H1 (cell line): Measurements from ENCODE around the gene HMGXB3. TPM values are rescaled to one million over a fixed set of nuclear protein-coding genes. Genes with fewer than 3 reads are reported as not detected.
A peak's percentile ranks its signal among the peaks of the same experiment; 100 is the strongest.

ENCODE experiments used
- CTCF ChIA-PET: fragments of 300-600 bp; sonication (Branson Sonifier 250); formaldehyde crosslinking; loops from one replicate; lab custom pipeline; 2021; ENCODE audit not compliant: partially characterized antibody; lab: Charles Lee
- POLR2A ChIA-PET: fragments of 300-600 bp; sonication (Branson Sonifier 250); formaldehyde crosslinking; loops from one replicate; lab custom pipeline; 2021; ENCODE audit warnings: inconsistent platforms; ENCODE audit not compliant: partially characterized antibody; lab: Charles Lee
- DNase-seq, 2 experiments: peaks; one replicate each; pipeline versions ENCODE4 v3.0.0 to v3.0.0-alpha.2; 2010 to 2022; ENCODE audit warnings: low spot score in 2 of 2, low read depth in 1 of 2, mixed read lengths in 1 of 2
- FAIRE-seq: peaks from 2 replicates; lab custom pipeline; 2011; peaks lifted over from hg19 to GRCh38; lab: Jason Lieb, UNC
- H2AFZ ChIP-seq: 2 replicates; pipeline ENCODE4 v1.8.1; 2012; ENCODE audit warnings: low read length, inconsistent platforms
- H2AK5ac ChIP-seq: 2 replicates; pipeline ENCODE4 v1.6.1; 2013; ENCODE audit warnings: low read depth, low read length
- H2BK120ac ChIP-seq: replicated peaks from 2 replicates; pipeline ENCODE3; 2013; ENCODE audit warnings: low read depth, low read length, inconsistent platforms
- H2BK12ac ChIP-seq: 2 replicates; pipeline ENCODE4 v1.6.1; 2013; ENCODE audit warnings: low read depth, low read length
- H2BK15ac ChIP-seq: 2 replicates; pipeline ENCODE4 v1.6.1; 2013; ENCODE audit warnings: low read length
- H2BK20ac ChIP-seq: 2 replicates; pipeline ENCODE4 v1.6.1; 2013; ENCODE audit warnings: low read length
- H2BK5ac ChIP-seq: 2 replicates; pipeline ENCODE4 v1.6.1; 2013; ENCODE audit warnings: low read depth, low read length
- H3K14ac ChIP-seq: 2 replicates; pipeline ENCODE4 v1.6.1; 2013; ENCODE audit warnings: inconsistent platforms; ENCODE audit not compliant: insufficient read length
- H3K18ac ChIP-seq: 2 replicates; pipeline ENCODE4 v1.6.1; 2013; ENCODE audit warnings: low read length; ENCODE audit errors: extremely low read depth
- H3K23ac ChIP-seq: 2 replicates; pipeline ENCODE4 v1.6.1; 2013; ENCODE audit warnings: inconsistent platforms; ENCODE audit not compliant: insufficient read length
- H3K23me2 ChIP-seq: 2 replicates; pipeline ENCODE4 v1.6.1; 2013; ENCODE audit warnings: low read depth, low read length
- H3K27ac ChIP-seq: 2 replicates; pipeline ENCODE4 v1.6.1; 2011; ENCODE audit warnings: low read depth, low read length, inconsistent platforms
- H3K27me3 ChIP-seq, 4 experiments: replicated peaks in 1 of 4; 1 replicate in 1 of 4; 2 replicates in 3 of 4; pipeline versions ENCODE4 v1.6.1 to v1.8.1; 2011 to 2013; ENCODE audit warnings: low read length in 3 of 4, mild to moderate bottlenecking in 3 of 4, inconsistent platforms in 2 of 4, mixed read lengths in 2 of 4, moderate library complexity in 1 of 4; ENCODE audit not compliant: control insufficient read depth in 3 of 4, insufficient read depth in 3 of 4; ENCODE audit errors: extremely low read depth in 1 of 4
- H3K36me3 ChIP-seq, 4 experiments: 2 replicates each; pipeline versions ENCODE4 v1.6.1 to v1.8.1; 2011 to 2013; ENCODE audit warnings: mild to moderate bottlenecking in 4 of 4, low read length in 3 of 4, moderate library complexity in 2 of 4, control low read depth in 1 of 4, inconsistent platforms in 1 of 4; ENCODE audit not compliant: insufficient read depth in 4 of 4, control insufficient read depth in 2 of 4
- H3K4ac ChIP-seq: replicated peaks from 2 replicates; pipeline ENCODE3; 2013; ENCODE audit warnings: low read length, low read depth, mixed read lengths, inconsistent platforms; ENCODE audit not compliant: insufficient read length
- H3K4me1 ChIP-seq, 4 experiments: replicated peaks in 1 of 4; 1 replicate in 1 of 4; 2 replicates in 3 of 4; pipeline versions ENCODE4 v1.6.1 to v1.8.1; 2011 to 2013; ENCODE audit warnings: low read length in 3 of 4, inconsistent platforms in 2 of 4, mixed read lengths in 1 of 4; ENCODE audit not compliant: insufficient read depth in 4 of 4, control insufficient read depth in 3 of 4
- H3K4me2 ChIP-seq, 2 experiments: 2 replicates each; pipeline versions ENCODE4 v1.6.1 to v1.8.1; 2011 to 2013; ENCODE audit warnings: low read depth in 2 of 2, low read length in 2 of 2, control low read depth in 1 of 2, inconsistent platforms in 1 of 2, mild to moderate bottlenecking in 1 of 2; ENCODE audit not compliant: insufficient read depth in 1 of 2
- H3K4me3 ChIP-seq, 4 experiments: fragments of 200-600, 300-600 bp in 1 of 4; sonication (generic), shearing (Covaris generic), sonication (Bioruptor Twin) in 1 of 4; 2 replicates each; pipeline versions ENCODE4 v1.5.1 to v1.8.1; 2011 to 2016; ENCODE audit warnings: low read length in 4 of 4, low read depth in 3 of 4, control low read depth in 2 of 4, inconsistent platforms in 2 of 4, mild to moderate bottlenecking in 2 of 4, mixed read lengths in 1 of 4, moderate library complexity in 1 of 4; ENCODE audit not compliant: insufficient read depth in 2 of 4; ENCODE audit errors: extremely low read depth in 1 of 4
- H3K56ac ChIP-seq: replicated peaks from 2 replicates; pipeline ENCODE3; 2013; ENCODE audit warnings: low read depth, mild to moderate bottlenecking, mixed read lengths, low read length, inconsistent platforms; ENCODE audit not compliant: insufficient read length
- H3K79me1 ChIP-seq: 2 replicates; pipeline ENCODE4 v1.6.1; 2013; ENCODE audit warnings: low read depth, low read length, control low read depth
- H3K79me2 ChIP-seq, 2 experiments: 2 replicates each; pipeline versions ENCODE4 v1.6.1 to v1.8.1; 2012 to 2013; ENCODE audit warnings: low read length in 2 of 2, mild to moderate bottlenecking in 2 of 2, inconsistent platforms in 1 of 2; ENCODE audit not compliant: insufficient read depth in 2 of 2, control insufficient read depth in 1 of 2
- H3K9ac ChIP-seq, 4 experiments: replicated peaks in 1 of 4; 1 replicate in 1 of 4; 2 replicates in 3 of 4; pipeline versions ENCODE4 v1.6.1 to v1.8.1; 2011 to 2013; ENCODE audit warnings: low read depth in 3 of 4, low read length in 3 of 4, control low read depth in 2 of 4, mild to moderate bottlenecking in 2 of 4, moderate library complexity in 2 of 4, inconsistent platforms in 1 of 4; ENCODE audit errors: extremely low read depth in 1 of 4
- H3K9me3 ChIP-seq, 2 experiments: 2 replicates each; pipeline versions ENCODE4 v1.6.1 to v1.8.1; 2012 to 2013; ENCODE audit warnings: mild to moderate bottlenecking in 2 of 2, moderate library complexity in 2 of 2, control low read depth in 1 of 2, inconsistent platforms in 1 of 2, low read depth in 1 of 2, low read length in 1 of 2, mixed read lengths in 1 of 2; ENCODE audit not compliant: insufficient read depth in 2 of 2
- H4K20me1 ChIP-seq, 2 experiments: replicated peaks in 1 of 2; 2 replicates each; pipeline versions ENCODE3 to v1.8.1; 2011 to 2013; ENCODE audit warnings: inconsistent platforms in 2 of 2, low read length in 2 of 2, mild to moderate bottlenecking in 1 of 2; ENCODE audit not compliant: insufficient read depth in 2 of 2, control insufficient read depth in 1 of 2
- H4K5ac ChIP-seq: 2 replicates; pipeline ENCODE4 v1.6.1; 2013; ENCODE audit warnings: low read length, low read depth, mixed read lengths, inconsistent platforms; ENCODE audit not compliant: insufficient read length
- H4K8ac ChIP-seq: 2 replicates; pipeline ENCODE4 v1.8.0; 2013; ENCODE audit warnings: mild to moderate bottlenecking, moderate library complexity, low read length, inconsistent platforms; ENCODE audit not compliant: insufficient read depth; ENCODE audit errors: extremely low read depth
- H4K91ac ChIP-seq: replicated peaks from 2 replicates; pipeline ENCODE3; 2013; ENCODE audit warnings: low read length, mixed read lengths, inconsistent platforms; ENCODE audit not compliant: insufficient read length
- PHF8 ChIP-seq: fragments of 200-600 bp; sonication (generic); conservative IDR thresholded peaks from 2 replicates; pipeline ENCODE4 v1.7.1; 2012; ENCODE audit warnings: low read depth, mild to moderate bottlenecking, inconsistent platforms, low read length, moderate library complexity
- POLR2A ChIP-seq, 2 experiments: IDR thresholded peaks; 1 replicate in 1 of 2; 2 replicates in 1 of 2; pipeline ENCODE4 v1.6.1; 2011; ENCODE audit warnings: low read depth in 2 of 2, low read length in 2 of 2, mild to moderate bottlenecking in 2 of 2; ENCODE audit errors: control extremely low read depth in 1 of 2
- RXRA ChIP-seq: IDR thresholded peaks from 2 replicates; pipeline ENCODE4 v1.6.1; 2011; ENCODE audit warnings: low read depth, mild to moderate bottlenecking, low read length, moderate library complexity; ENCODE audit not compliant: insufficient read depth
- SAP30 ChIP-seq: fragments of 300-600 bp; sonication (generic); IDR thresholded peaks from 2 replicates; pipeline ENCODE4 v1.7.1; 2012; ENCODE audit warnings: low read length, moderate library complexity, mild to moderate bottlenecking, inconsistent platforms; ENCODE audit not compliant: insufficient read depth, insufficient replicate concordance
- TAF7 ChIP-seq: optimal IDR thresholded peaks from 2 replicates; pipeline ENCODE3; 2011; ENCODE audit warnings: low read depth, mild to moderate bottlenecking, inconsistent platforms, low read length, moderate library complexity, borderline replicate concordance
- WGBS, 2 experiments: shearing (Covaris generic) in 1 of 2; methylation state at CpG; one replicate each; pipeline versions ENCODE4 v1.1.6 to v1.1.7; 2013 to 2015; ENCODE audit warnings: low lambda C conversion rate in 2 of 2, mixed read lengths in 2 of 2, inconsistent platforms in 1 of 2, low coverage in 1 of 2, missing lambda C conversion rate in 1 of 2; ENCODE audit not compliant: insufficient replicate concordance in 2 of 2, insufficient coverage in 1 of 2, insufficient read length in 1 of 2; ENCODE audit errors: extremely low coverage in 1 of 2, missing lambda C conversion rate in 1 of 2; 5-methylcytosine and 5-hydroxymethylcytosine counted together
- long read RNA-seq, 2 experiments: library from RNA in 1 of 2; library from capped mRNA in 1 of 2; stranded (forward); transcript quantifications; one replicate each; pipeline ENCODE4 v2.0.0, GENCODE V29; 2021; ENCODE audit warnings: inconsistent platforms in 1 of 2
- polyA minus RNA-seq, 3 experiments: library from RNA; depleted of rRNA, polyadenylated mRNA; stranded (reverse); fragments of >200 nt; gene quantifications; 1 replicate in 2 of 3; 2 replicates in 1 of 3; pipeline ENCODE4 v1.2.3, GENCODE V29; 2011
- polyA plus RNA-seq, 7 experiments: library from polyadenylated mRNA; depleted of rRNA in 3 of 7; stranded (reverse) in 5 of 7; unstranded in 2 of 7; fragments of >200 nt in 5 of 7; fragments of 200-250 nt in 2 of 7; gene quantifications; 1 replicate in 5 of 7; 2 replicates in 1 of 7; 4 replicates in 1 of 7; pipeline versions ENCODE4 v1.2.1 to v1.2.3, GENCODE V29; 2011 to 2013; ENCODE audit warnings: missing spikeins in 2 of 7, mixed read lengths in 2 of 7
- total RNA-seq: library from RNA; stranded (reverse); fragmentation: NEBNext Ultra II Directional; extraction: Animal tissue kit (Norgen Biotek cat#: 25700); gene quantifications from 2 replicates; pipeline ENCODE4 v1.2.1, GENCODE V29; 2021

The HMGXB3 gene
- total RNA-seq (27.5 and 28.0 TPM in 2 replicates), polyA plus RNA-seq (2011; rRNA removed) (26.8 and 28.8 TPM in 2 replicates), polyA minus RNA-seq (2011; rRNA and poly(A)+ RNA removed) (43.1 and 46.9 TPM in 2 replicates)
- 31.4 TPM for polyA plus RNA-seq (2011; cell fraction: cytosol; rRNA removed)
- polyA plus RNA-seq (2011; cell fraction: nucleus; rRNA removed): 65.3 TPM
- 22.4 to 27.4 TPM (median 24.9 TPM) in 4 replicates for polyA plus RNA-seq (2012, experiment 1 of 2)
- polyA plus RNA-seq (2012, experiment 2 of 2): 18.1 TPM
- 16.3 TPM for polyA plus RNA-seq (2013, experiment 1 of 2)
- 13.6 TPM for polyA plus RNA-seq (2013, experiment 2 of 2)
- polyA minus RNA-seq (2011; cell fraction: cytosol; rRNA and poly(A)+ RNA removed): 19.4 TPM
- polyA minus RNA-seq (2011; cell fraction: nucleus; rRNA and poly(A)+ RNA removed): 42.7 TPM
- long read RNA-seq, experiment 1, partial matches to known transcripts: 9 of 14 reads
- long read RNA-seq, experiment 1, other reads (novel, unspliced or antisense): 5 of 14 reads
- long read RNA-seq, experiment 2, partial matches to known transcripts: 7 of 7 reads
- long read RNA-seq, experiment 2, other reads (novel, unspliced or antisense): 0 of 7 reads

- Histone ChIP-seq H3K56ac (peak within 1 kb of the TSS; percentile 81), H4K20me1 (peaks cover 3 to 18% of the 10 kb centered on the region in 2 experiments), H3K14ac (no peak within 1 kb of the TSS), H2AK5ac (no peak within 1 kb of the TSS; the same call in 1 of the 2 replicates), H2BK20ac (no peak within 1 kb of the TSS), H3K9ac (peak within 1 kb of the TSS; percentile 74 to 91 (median 88)), H3K27me3 (no peaks in the 10 kb centered on the region), H3K79me1 (peaks cover 5% of the 10 kb centered on the region; the same call in 1 of the 2 replicates), H3K27ac (peak within 1 kb of the TSS; percentile 95), H2BK15ac (no peak within 1 kb of the TSS), H2AFZ (peak within 1 kb of the TSS; percentile 95), H3K79me2 (peaks cover 5 to 36% of the 10 kb centered on the region in 2 experiments), H4K91ac (peak within 1 kb of the TSS; percentile 29), H4K8ac (peak within 1 kb of the TSS; percentile 97; the same call in 1 of the 2 replicates), H3K4ac (peak within 1 kb of the TSS; percentile 19), H2BK120ac (no peak within 1 kb of the TSS), H3K23me2 (peaks cover 14% of the 10 kb centered on the region), H3K36me3 (peaks cover 0 to 5% (median 0%) of the 10 kb centered on the region in 4 experiments; a peak in 3 of 8 replicates), H2BK5ac (peak within 1 kb of the TSS; percentile 80), H3K4me1 (peaks cover 0 to 4% (median 2%) of the 10 kb centered on the region in 4 experiments; a peak in 4 of 7 replicates), H3K4me2 (peak within 1 kb of the TSS; percentile 92 to 94), H3K4me3 (peak within 1 kb of the TSS; percentile 54 to 92 (median 89)), H2BK12ac (peak within 1 kb of the TSS; percentile 10), H4K5ac (peak within 1 kb of the TSS; percentile 81), H3K9me3 (no peaks in the 10 kb centered on the region), H3K18ac (peak within 1 kb of the TSS; percentile 73), H3K23ac (no peak within 1 kb of the TSS)
- CTCF ChIA-PET: interaction anchor here (0.7 to 4.7 kb wide), 7 partner anchors 9 to 162 kb away, joined by 3 to 20 read pairs (median 4); partner anchors contain the start of gene SLC26A2
- 2% methylated on average over 65 of the region's 72 CpGs; no CpG with 5 or more reads in 1 of the 2 experiments for WGBS, 2 experiments
- POLR2A ChIA-PET: interaction anchor here (0.7 to 1.8 kb wide), 5 partner anchors 10 to 64 kb away, joined by 3 to 8 read pairs (median 4); no protein-coding TSS in a partner anchor
- DNase-seq: peak; percentile 90 to 93
- FAIRE-seq: no peak
- peak; percentile 60 for TF ChIP-seq SAP30
- peak; percentile 69 to 93 for TF ChIP-seq POLR2A (IDR thresholded peaks at IDR 0.05; ENCODE audit: control extremely low read depth in 1 of 2, low read depth in 2 of 2, low read length in 2 of 2)
- TF ChIP-seq TAF7: peak; percentile 58
- TF ChIP-seq RXRA: no peak
- peak; percentile 96 for TF ChIP-seq PHF8
Observed at GRCh38 chr5:150000256-150000989, at the start of gene HMGXB3, which contains the start of gene TIGD6. HMGXB3 (plus strand) TSS chr5:150000739; CDS start chr5:150004853, 4,114 bp downstream. TIGD6 (minus strand) TSS chr5:150000654; CDS start chr5:149996348, 4,306 bp downstream.
